Coronary artery (tissue), 2 donors: ENCODE data around the gene RAPGEF2.
"Not testable (repeated sequence)": the region's sequence is repeated elsewhere in the genome, so short reads cannot be mapped to it uniquely, and the experiment has no call there.

Experiments used
- DNase-seq: peaks from one replicate; pipeline ENCODE4 v3.0.0-alpha.2; 2017; ENCODE audit warnings: low spot score
- H3K27ac ChIP-seq, 2 donors: fragments of 200-600 bp; sonication (generic); one replicate each; pipeline ENCODE4 v1.5.1; 2016 to 2019
- H3K4me3 ChIP-seq: fragments of 200-600 bp; sonication (generic); 2 replicates; pipeline ENCODE4 v1.5.1; 2016; ENCODE audit warnings: mild to moderate bottlenecking, moderate library complexity
- CTCF ChIP-seq: fragments of 200-600 bp; sonication (generic); IDR thresholded peaks from one replicate; pipeline ENCODE4 v1.5.1; 2019; ENCODE audit warnings: antibody characterized with exemption

RAPGEF2 gene, protein sequence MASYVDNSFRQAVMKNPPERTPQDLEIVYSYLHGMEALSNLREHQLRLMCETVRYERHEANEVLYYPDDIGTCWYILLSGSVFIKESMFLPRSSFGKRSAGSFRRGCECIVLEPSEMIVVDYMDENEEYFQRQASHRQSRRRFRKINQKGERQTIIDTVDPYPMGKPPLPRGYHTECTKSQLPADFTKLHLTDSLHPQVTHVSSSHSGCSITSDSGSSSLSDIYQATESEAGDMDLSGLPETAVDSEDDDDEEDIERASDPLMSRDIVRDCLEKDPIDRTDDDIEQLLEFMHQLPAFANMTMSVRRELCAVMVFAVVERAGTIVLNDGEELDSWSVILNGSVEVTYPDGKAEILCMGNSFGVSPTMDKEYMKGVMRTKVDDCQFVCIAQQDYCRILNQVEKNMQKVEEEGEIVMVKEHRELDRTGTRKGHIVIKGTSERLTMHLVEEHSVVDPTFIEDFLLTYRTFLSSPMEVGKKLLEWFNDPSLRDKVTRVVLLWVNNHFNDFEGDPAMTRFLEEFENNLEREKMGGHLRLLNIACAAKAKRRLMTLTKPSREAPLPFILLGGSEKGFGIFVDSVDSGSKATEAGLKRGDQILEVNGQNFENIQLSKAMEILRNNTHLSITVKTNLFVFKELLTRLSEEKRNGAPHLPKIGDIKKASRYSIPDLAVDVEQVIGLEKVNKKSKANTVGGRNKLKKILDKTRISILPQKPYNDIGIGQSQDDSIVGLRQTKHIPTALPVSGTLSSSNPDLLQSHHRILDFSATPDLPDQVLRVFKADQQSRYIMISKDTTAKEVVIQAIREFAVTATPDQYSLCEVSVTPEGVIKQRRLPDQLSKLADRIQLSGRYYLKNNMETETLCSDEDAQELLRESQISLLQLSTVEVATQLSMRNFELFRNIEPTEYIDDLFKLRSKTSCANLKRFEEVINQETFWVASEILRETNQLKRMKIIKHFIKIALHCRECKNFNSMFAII (N-terminal part only)

GRCh38 chr4:159102622-159103383, at the start of gene RAPGEF2:
RAPGEF2 (plus strand) TSS chr4:159103079; CDS start chr4:159104163, 1,084 bp downstream.
- no peak for TF ChIP-seq CTCF
- DNase-seq = peak; percentile 93
- Histone ChIP-seq H3K4me3 (peak within 1 kb of the TSS; percentile 81), H3K27ac (peak within 1 kb of the TSS; percentile 95 to 99)

GRCh38 chr4:159055833-159056232, 47.0 kb upstream of the RAPGEF2 start:
- no peak overlapping the region for H3K27ac ChIP-seq
- no peak overlapping the region for H3K4me3 ChIP-seq
- TF ChIP-seq CTCF = no peak
- DNase-seq = no peak

DNA sequence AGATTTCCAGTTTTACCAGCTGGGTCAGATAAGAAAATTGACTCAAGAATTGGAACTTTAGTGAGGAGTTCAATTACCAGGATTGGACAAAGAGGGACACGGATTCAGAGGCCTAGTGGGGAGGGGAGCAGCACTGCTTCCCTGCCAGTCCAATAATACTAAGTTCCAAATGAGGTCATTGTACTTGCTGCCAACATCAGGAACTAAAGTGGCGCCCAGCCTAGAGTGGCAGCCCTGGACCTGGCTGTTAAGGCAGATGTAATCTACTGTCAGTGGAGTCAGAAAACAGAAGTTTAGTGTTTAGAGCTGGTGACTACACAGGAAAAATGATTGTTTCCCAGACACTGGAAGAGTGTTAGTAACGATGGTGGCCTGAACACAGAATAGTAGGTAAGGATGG, 42.7 kb upstream of the RAPGEF2 start:
- Histone ChIP-seq H3K4me3 (no peak overlapping the region), H3K27ac (no peak overlapping the region)
- TF ChIP-seq CTCF = no peak
- no peak for DNase-seq

DNA sequence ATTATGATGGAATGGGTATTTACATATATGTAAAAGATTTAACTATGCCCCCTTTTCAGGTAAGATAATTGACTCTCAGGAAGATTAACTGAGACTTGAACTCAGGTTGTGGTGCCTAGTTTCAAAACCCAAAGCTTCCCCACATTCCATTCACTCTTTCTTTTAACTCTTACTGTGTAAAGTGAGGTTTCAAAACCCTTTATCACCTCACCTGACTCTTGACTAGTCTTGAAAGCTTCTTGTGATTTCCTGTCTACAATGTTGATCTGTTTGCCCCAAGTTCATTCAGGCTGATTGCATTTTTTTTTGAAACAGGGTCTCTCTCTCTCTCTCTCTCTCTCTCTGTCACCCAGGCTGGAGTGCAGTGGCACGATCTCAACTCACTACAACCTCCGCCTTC, 40.5 kb upstream of the RAPGEF2 start:
- Histone ChIP-seq H3K27ac (no peak overlapping the region), H3K4me3 (no peak overlapping the region)
- no peak for DNase-seq
- TF ChIP-seq CTCF = no peak

GRCh38 chr4:159065513-159066240, 37.2 kb upstream of the RAPGEF2 start:
- DNase-seq = no peak
- Histone ChIP-seq H3K27ac (no peak overlapping the region), H3K4me3 (no peak overlapping the region)
- no peak for TF ChIP-seq CTCF

- not testable (repeated sequence) for DNase-seq, H3K4me3 ChIP-seq
Observed at GRCh38 chr4:159068139-159068538, 34.7 kb upstream of the RAPGEF2 start.

More at GRCh38 chr4:159068139-159068538, 34.7 kb upstream of the RAPGEF2 start:
- H3K27ac ChIP-seq = not testable (repeated sequence)
